Thyroid gland (tissue), 4 donors: ENCODE measurements around the gene WDFY4. TPM values are rescaled to one million over a fixed set of nuclear protein-coding genes. Genes with fewer than 3 reads are reported as not detected.

ENCODE experiments used
- DNase-seq, 2 donors: peaks; one replicate each; pipeline ENCODE4 v3.0.0-alpha.2; 2019
- H3K27ac ChIP-seq, 3 donors: fragments of 200-600 bp; sonication (generic); 1 replicate in 2 of 3; 2 replicates in 1 of 3; pipeline ENCODE4 v1.5.1; 2016 to 2019; ENCODE audit warnings: mild to moderate bottlenecking in 1 of 3, moderate library complexity in 1 of 3
- H3K27me3 ChIP-seq: fragments of 200-600 bp; sonication (generic); one replicate; pipeline ENCODE4 v1.5.1; 2019
- H3K36me3 ChIP-seq, 2 donors: fragments of 200-600 bp; sonication (generic); one replicate each; pipeline ENCODE4 v1.5.1; 2016 to 2019
- H3K4me1 ChIP-seq, 2 donors: fragments of 200-600 bp; sonication (generic); one replicate each; pipeline ENCODE4 v1.5.1; 2017 to 2019
- H3K4me3 ChIP-seq, 3 donors: fragments of 200-600 bp; sonication (generic); replicated peaks in 1 of 3; 1 replicate in 2 of 3; 2 replicates in 1 of 3; pipeline ENCODE4 v1.5.1; 2016; ENCODE audit warnings: mild to moderate bottlenecking in 1 of 3
- H3K9me3 ChIP-seq: fragments of 200-600 bp; sonication (generic); one replicate; pipeline ENCODE4 v1.5.1; 2017
- POLR2A ChIP-seq, 2 donors: fragments of 450-650 bp; IDR thresholded peaks; one replicate each; pipeline ENCODE4 v1.6.1; 2017; ENCODE audit warnings: antibody characterized with exemption in 2 of 2, mild to moderate bottlenecking in 2 of 2, moderate library complexity in 1 of 2
- WGBS, 2 donors: methylation state at CpG; one replicate each; pipeline ENCODE4 v1.1.5; 2017; 5-methylcytosine and 5-hydroxymethylcytosine counted together
- intact Hi-C: fragments of 100-400 bp; cut with DNase I; formaldehyde crosslinking; loops from one replicate; pipeline ENCODE4 v1.15.1; 2023
- total RNA-seq, 4 donors: library from RNA; depleted of rRNA; stranded (reverse); fragments of >200 nt; gene quantifications; one replicate each; pipeline ENCODE4 v1.2.3, GENCODE V29; 2016
- TF ChIP-seq, protein P1 (sequence below), 6 experiments: fragments of 200-600 bp in 3 of 6; fragments of 450-650 bp in 3 of 6; sonication (generic) in 3 of 6; IDR thresholded peaks; one replicate each; pipeline ENCODE4 v1.5.1; 2016 to 2019; ENCODE audit warnings: antibody characterized with exemption in 6 of 6, mild to moderate bottlenecking in 2 of 6, inconsistent platforms in 1 of 6, moderate library complexity in 1 of 6

Gene WDFY4
- total RNA-seq, 4 donors from 2014 or later: 1.0 to 3.5 (median 1.2) TPM

DNA sequence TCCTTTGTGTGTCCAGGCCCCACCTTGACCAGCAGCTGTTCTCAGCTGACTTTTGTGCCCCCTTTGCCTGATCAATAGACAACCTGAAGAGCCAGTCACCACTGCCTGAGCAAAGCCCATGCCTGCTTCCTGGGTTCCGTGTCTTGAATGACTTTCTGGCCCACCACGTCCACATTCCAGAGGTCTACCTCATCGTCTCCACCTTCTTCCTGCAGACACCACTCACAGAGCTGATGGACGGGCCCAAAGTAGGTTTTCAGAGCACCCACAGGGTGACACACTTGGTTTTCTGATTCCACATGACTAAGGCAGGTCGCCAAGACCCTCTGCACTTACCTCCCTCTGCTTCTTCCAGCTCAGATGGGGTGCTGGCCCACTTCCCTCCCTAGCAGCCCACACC lies 126.8 kb downstream of the WDFY4 start:
- Histone ChIP-seq H3K4me1 (no peaks in the 10 kb centered on the region), H3K4me3 (no peak overlapping the region), H3K36me3 (no peaks in the 10 kb centered on the region), H3K27me3 (no peaks in the 10 kb centered on the region), H3K9me3 (no peaks in the 10 kb centered on the region), H3K27ac (no peak overlapping the region)
- intact Hi-C loops: no loop called here
- TF ChIP-seq, protein P1, sequence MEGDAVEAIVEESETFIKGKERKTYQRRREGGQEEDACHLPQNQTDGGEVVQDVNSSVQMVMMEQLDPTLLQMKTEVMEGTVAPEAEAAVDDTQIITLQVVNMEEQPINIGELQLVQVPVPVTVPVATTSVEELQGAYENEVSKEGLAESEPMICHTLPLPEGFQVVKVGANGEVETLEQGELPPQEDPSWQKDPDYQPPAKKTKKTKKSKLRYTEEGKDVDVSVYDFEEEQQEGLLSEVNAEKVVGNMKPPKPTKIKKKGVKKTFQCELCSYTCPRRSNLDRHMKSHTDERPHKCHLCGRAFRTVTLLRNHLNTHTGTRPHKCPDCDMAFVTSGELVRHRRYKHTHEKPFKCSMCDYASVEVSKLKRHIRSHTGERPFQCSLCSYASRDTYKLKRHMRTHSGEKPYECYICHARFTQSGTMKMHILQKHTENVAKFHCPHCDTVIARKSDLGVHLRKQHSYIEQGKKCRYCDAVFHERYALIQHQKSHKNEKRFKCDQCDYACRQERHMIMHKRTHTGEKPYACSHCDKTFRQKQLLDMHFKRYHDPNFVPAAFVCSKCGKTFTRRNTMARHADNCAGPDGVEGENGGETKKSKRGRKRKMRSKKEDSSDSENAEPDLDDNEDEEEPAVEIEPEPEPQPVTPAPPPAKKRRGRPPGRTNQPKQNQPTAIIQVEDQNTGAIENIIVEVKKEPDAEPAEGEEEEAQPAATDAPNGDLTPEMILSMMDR (IDR thresholded peaks at IDR 0.05): no peak
- TF ChIP-seq POLR2A (IDR thresholded peaks at IDR 0.05): no peak
- 92 to 96% methylated on average over 5 of the region's 5 CpGs for WGBS, 2 donors
- no peak for DNase-seq

DNA sequence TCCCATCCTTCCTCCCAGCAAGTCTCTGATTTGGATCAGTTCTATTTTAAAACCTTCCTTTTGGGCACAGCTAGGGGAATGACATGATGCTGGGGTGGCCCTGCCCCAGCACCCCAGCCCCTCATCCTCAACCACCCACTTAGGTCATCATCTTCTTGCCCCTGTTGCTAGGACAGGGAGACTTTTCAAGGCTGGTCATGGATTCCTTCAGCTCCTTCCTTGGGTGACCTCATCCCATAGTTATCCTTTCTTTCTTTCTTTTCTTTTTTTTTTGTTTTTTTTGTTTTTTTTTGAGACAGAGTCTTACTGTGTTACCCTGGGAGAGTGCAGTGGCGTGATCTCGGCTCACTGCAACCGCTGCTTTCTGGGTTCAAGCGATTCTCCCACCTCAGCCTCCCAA lies 127.2 kb downstream of the WDFY4 start:
- intact Hi-C loops: no loop called here
- no peak overlapping the region for H3K27ac ChIP-seq
- H3K27me3 ChIP-seq: no peaks in the 10 kb centered on the region
- no peaks in the 10 kb centered on the region for H3K36me3 ChIP-seq
- H3K9me3 ChIP-seq: no peaks in the 10 kb centered on the region
- H3K4me3 ChIP-seq: no peak overlapping the region
- no peak for DNase-seq
- H3K4me1 ChIP-seq: no peaks in the 10 kb centered on the region
- TF ChIP-seq POLR2A (IDR thresholded peaks at IDR 0.05): no peak
- TF ChIP-seq, protein P1 (IDR thresholded peaks at IDR 0.05): no peak
- WGBS, 2 donors: 95 to 99% methylated on average over 4 of the region's 4 CpGs

DNA sequence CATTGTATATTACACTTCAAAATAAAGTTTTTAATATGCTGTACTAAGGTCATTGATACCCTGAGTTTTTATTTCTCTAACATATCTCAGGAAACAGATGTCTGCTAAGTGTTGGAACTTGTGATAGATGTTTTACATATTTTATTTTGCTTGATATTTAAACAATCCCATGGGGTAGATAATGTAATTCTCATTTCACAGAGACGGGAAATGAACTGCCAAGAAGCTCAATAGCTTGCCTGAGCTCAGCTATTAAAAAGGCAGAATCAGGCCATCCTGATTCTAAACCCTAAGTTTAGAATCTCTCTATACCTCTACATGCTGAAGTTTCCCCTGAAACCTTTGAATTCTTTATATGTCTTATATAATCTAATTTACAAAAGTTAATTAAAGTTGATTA lies 128.6 kb downstream of the WDFY4 start:
- Histone ChIP-seq H3K36me3 (no peaks in the 10 kb centered on the region), H3K27ac (no peak overlapping the region), H3K9me3 (no peaks in the 10 kb centered on the region), H3K27me3 (no peaks in the 10 kb centered on the region), H3K4me3 (no peak overlapping the region), H3K4me1 (no peaks in the 10 kb centered on the region)
- no peak for TF ChIP-seq POLR2A (IDR thresholded peaks at IDR 0.05)
- TF ChIP-seq, protein P1 (IDR thresholded peaks at IDR 0.05): no peak
- no peak for DNase-seq
- intact Hi-C loops: no loop called here
- WGBS, 2 donors: 56 to 83% methylated on average over 1 of the region's 1 CpG

DNA sequence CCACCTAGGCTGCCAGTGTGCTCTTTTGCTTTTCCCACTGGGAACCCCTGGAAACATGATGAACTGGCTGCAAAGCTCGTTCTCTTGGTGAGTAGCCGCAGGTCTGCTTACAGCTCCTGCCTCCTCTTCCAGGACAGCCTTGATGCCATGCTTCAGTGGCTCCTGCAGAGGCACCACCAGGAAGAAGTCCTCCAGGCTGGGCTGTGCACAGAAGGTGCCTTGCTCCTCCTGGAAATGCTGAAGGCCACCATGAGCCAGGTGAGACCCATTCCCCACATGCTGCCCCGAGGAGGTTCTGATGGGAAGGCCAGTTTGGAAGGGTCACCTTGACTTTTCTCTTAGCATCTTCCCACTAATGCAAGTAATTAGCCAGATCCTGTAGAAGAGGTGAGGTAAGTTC lies 129.2 kb downstream of the WDFY4 start:
- no peaks in the 10 kb centered on the region for H3K9me3 ChIP-seq
- H3K27ac ChIP-seq: no peak overlapping the region
- H3K4me1 ChIP-seq: no peaks in the 10 kb centered on the region
- intact Hi-C loops: no loop called here
- H3K36me3 ChIP-seq: no peaks in the 10 kb centered on the region
- no peak for TF ChIP-seq POLR2A (IDR thresholded peaks at IDR 0.05)
- TF ChIP-seq, protein P1 (IDR thresholded peaks at IDR 0.05): no peak
- no peak for DNase-seq
- WGBS, 2 donors: 75 to 86% methylated on average over 2 to 3 of the region's 3 CpGs
- H3K4me3 ChIP-seq: no peak overlapping the region
- H3K27me3 ChIP-seq: no peaks in the 10 kb centered on the region

- Histone ChIP-seq H3K36me3 (no peaks in the 10 kb centered on the region), H3K27ac (no peak overlapping the region), H3K4me1 (no peaks in the 10 kb centered on the region), H3K27me3 (no peaks in the 10 kb centered on the region), H3K4me3 (no peak overlapping the region), H3K9me3 (no peaks in the 10 kb centered on the region)
- DNase-seq: no peak
- 76 to 88% methylated on average over 1 of the region's 1 CpG for WGBS, 2 donors
- TF ChIP-seq, protein P1 (IDR thresholded peaks at IDR 0.05): no peak
- TF ChIP-seq POLR2A (IDR thresholded peaks at IDR 0.05): no peak
- intact Hi-C loops: no loop called here
Measured at GRCh38 chr10:48814933-48815332, 130.3 kb downstream of the WDFY4 start.
